GM12892 (cell line): ENCODE data around the gene CD276.

Source experiments
- POLR2A ChIP-seq: IDR thresholded peaks from 2 replicates; pipeline ENCODE4 v1.6.1; 2011; ENCODE audit warnings: low read depth, low read length, control low read depth
- POLR2AphosphoS5 ChIP-seq: IDR thresholded peaks from 2 replicates; pipeline ENCODE4 v1.6.1; 2011; ENCODE audit warnings: low read depth, low read length, control low read depth

GRCh38 chr15:73715417-73715816 is 31.2 kb downstream of the CD276 start:
- TF ChIP-seq POLR2AphosphoS5 (no peak), POLR2A (no peak)
